ENCODE measurements around the gene SH2D1B. TPM values are rescaled to one million over a fixed set of nuclear protein-coding genes. Genes with fewer than 3 reads are reported as not detected.

The SH2D1B gene
- total RNA-seq, 1 experiment from 2014 or later = not detected

DNA sequence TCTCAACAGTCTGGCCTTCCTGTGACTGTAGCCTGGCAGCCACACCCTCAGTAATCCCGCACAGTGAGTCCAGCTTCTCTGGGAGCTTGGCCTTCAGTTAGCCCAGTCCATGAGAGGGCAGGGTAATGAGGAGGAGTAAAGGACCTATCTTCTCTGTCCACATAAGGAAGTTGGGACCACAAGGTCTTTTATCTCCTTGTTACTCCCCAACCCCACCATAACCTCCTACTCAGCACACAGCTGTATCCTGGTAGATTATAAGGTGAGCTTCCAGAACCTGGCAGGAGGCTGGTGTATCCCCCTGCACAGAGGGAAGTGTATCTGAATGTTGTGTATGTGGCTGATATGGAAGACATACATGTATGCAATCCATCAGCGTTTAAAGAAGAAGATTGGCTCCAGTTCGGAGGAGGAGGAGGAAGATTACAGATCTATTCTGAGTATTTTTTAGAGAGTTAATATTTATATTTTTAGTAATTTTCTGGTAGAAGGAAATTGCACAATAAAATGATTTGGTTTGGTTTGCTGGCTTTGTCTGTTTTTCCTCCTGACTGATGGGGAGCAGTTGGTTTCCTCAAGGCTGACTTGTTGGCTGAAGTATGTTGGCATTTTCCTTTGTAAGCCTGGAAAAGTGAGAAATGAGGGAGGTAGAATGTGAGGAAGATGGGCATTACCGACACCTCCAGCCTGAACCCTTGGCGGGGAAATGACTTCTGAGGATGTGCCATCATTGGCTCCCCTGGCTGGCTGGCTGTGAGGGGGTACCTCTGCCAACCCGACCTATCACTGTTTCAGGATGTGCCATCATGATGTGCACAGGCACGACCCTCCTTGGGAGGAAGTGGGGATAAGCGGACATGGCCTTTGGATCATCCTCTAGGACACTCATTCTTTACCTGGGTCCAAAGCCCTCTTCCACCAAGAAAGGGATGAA lies 25.4 kb downstream of the SH2D1B start:
- no peak for DNase-seq (ENCODE audit: low read depth, low spot score)
- in situ Hi-C loops (cut with HindIII; ENCODE audit: low pct_unique_long_range_greater_than_20kb, low sequenced_read_pairs) = no loop called here

DNA sequence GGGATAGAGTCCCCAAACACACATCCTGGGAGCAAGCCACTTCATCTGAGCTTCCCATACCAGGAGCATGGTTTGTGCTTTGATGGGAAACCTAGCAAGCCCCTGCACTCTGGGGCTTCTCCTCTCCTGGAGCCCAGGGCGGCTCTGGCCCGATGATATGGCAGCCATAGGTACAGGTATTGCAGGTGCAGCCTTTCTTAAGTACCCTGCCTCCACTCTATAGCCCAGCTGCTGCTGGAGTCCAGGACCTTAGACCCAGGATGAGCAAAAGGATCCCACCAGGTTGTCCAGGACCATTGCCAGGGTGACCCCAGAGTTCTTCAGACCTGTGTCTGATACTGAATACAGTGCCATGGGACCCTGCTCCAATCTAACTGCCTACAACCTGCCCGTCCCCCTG lies 26.2 kb downstream of the SH2D1B start:
- in situ Hi-C loops (cut with HindIII; ENCODE audit: low pct_unique_long_range_greater_than_20kb, low sequenced_read_pairs) = no loop called here

DNA sequence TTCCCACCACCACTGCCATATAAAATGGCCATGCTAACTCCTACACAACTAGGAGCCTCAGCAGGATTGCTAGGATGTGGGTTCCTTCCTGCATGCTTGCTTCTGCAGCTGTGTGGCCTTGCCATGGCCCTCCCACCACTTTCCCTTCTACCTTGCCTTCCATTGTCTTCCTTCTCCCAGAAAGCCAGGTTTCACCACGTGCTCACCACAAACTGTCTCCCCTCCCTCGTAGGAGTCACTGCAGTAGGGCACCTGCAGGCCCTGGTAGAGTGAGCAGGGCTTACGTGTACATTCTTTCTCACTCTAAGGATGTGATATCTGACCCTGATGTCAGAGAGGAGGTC lies 26.7 kb downstream of the SH2D1B start:
- in situ Hi-C loops (cut with HindIII; ENCODE audit: low pct_unique_long_range_greater_than_20kb, low sequenced_read_pairs) = no loop called here
- DNase-seq (ENCODE audit: low read depth, low spot score) = no peak

More for the DNA sequence above, 26.2 kb downstream of the SH2D1B start:
- no peak for DNase-seq (ENCODE audit: low read depth, low spot score)

DNA sequence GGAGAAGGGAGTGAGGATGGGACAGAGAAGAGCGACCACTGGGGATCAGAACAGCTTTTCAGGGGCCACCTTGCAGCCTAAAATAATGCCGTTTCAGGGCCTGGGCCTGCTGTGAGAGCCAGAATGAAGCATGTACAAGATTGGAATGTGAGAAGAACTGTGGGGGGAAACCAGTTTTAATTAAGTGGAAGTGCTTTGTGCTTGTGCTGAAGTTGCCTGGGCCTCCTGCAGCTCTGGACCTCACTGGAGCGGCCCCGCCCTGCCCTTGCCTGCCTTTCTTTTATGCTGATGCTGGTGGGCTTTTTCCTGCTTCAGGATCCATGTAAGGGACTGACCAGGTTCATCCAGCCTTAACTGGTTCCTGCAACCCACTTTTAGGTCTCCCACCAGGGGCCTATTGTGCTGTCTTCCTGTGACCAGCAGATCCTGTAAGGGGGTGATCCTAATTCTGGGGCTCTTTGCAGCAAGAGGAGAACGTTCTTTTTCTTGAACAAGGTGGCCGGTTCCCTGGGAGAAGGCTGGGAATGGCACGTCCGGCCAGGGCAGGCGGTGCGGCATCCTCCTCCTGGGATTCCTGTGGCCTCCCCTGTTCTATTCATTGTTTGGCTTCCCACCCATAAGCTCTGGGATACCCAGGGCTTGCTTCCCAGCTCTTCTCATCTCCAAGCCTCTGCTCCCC lies 27.2 kb downstream of the SH2D1B start:
- DNase-seq (ENCODE audit: low read depth, low spot score) = no peak
- in situ Hi-C loops (cut with HindIII; ENCODE audit: low pct_unique_long_range_greater_than_20kb, low sequenced_read_pairs) = no loop called here

DNA sequence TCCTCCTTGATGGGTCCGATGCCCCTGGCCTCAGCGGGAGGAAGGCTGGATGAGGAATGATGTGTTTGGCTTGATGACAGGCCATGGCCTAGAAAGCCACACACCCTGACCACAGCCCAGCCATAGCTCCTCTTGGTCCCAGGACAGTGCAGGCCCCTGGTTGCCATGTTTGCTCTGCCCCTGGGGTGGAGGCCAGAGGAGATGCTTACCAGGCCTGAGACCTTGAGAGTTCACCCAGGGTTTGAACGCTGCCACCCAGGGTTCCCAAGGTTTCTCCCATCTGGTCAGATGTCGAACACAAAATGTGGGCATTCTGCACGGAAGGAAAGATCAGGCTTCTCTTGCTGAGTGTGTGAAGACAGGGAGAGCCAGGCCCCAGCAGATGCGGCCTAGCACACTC lies 27.8 kb downstream of the SH2D1B start:
- DNase-seq (ENCODE audit: low read depth, low spot score) = no peak
- in situ Hi-C loops (cut with HindIII; ENCODE audit: low pct_unique_long_range_greater_than_20kb, low sequenced_read_pairs) = no loop called here

DNA sequence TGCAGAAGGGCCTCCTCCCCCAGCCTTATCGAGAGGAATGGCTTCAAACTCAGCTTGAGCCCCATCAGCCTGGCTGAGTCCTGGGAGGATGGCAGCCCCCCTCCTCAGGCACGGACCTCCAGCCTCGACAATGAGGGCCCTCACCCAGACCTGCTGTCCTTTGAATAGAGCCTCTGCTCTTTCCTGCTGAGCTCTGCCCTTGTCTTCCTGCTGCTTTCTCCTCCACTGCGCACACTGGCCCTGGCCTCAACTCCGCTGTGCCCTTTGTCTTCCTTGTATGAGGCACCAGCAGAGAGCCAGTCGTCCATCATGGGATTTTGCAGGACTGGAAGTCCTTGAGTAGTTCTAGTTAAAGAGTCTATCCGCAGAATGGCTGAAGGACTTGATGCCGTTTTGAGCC lies 28.4 kb downstream of the SH2D1B start:
- in situ Hi-C loops (cut with HindIII; ENCODE audit: low pct_unique_long_range_greater_than_20kb, low sequenced_read_pairs) = no loop called here
- DNase-seq (ENCODE audit: low read depth, low spot score) = no peak

DNA sequence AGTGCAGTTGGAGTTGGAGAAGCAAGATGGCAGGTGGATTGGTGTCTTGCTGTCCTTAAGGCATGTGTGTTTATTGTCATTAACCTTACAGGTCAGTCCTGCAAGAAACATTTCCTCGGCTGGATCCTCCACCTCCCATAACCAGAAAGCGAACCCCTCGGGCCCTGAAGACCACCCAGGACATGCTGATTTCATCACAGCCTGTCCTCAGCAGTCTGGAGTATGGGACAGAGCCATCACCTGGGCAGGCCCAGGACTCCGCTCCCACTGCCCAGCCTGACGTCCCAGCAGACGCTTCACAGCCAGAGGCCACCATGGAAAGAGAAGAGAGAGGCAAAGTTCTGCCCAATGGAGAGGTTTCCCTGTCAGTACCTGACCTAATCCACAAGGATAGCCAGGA lies 28.8 kb downstream of the SH2D1B start:
- in situ Hi-C loops (cut with HindIII; ENCODE audit: low pct_unique_long_range_greater_than_20kb, low sequenced_read_pairs) = no loop called here
- no peak for DNase-seq (ENCODE audit: low read depth, low spot score)

DNA sequence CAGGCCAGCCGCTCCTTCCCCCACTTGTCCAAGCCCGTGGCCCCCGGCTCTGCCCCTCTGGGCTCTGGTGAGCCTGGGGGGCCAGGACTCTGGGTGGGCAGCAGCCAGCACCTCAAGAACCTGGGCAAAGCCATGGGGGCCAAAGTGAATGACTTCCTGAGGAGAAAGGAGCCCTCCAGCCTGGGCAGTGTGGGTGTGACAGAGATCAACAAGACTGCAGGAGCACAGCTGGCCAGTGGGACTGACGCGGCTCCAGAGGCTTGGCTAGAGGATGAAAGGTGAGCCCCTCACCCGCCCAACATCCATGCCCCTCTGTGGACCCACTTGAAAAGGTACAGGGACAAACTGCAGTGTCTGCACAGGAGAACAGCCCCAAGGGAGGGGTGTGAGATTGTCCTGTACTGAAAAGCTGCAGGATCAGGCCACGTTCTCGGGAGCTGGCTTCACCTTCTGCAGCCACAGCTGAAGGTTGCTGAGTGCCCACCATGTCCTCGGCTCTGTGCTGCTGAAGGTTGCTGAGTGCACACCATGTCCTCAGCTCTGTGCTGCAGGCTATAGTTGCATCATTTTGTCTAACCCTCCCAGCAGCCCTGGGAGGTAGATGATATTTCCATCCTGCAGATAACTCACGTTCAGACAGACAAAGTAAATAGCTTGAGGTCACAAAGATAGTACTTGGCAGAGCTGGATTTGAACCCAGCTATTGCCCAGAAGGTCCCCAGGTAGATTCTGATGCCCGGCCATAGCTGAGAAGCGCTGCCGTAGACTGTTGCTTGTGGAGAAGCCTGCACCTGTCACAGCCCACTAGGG lies 29.8 kb downstream of the SH2D1B start:
- in situ Hi-C loops (cut with HindIII; ENCODE audit: low pct_unique_long_range_greater_than_20kb, low sequenced_read_pairs) = no loop called here
- DNase-seq (ENCODE audit: low read depth, low spot score) = no peak

DNA sequence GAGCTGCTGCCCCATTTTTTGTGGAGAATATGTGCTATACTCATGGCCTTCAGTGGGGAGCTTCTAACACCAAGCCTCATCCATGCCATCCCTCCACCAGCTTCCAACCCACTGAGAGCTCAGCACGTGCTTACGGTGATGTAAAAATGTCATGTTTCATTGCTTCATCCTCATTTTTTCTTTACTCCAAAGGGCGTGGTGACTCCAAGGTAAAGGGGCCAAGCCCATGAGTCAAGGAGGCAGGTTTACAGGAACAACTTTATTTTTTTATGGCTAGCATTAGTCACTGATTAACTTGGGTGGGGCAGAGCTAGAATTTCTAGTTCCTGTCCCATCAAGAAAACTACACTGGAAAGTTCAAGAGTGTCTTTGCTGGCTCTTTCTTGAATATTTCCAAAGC lies 30.6 kb downstream of the SH2D1B start, which contains the start of gene C1orf226:
Gene C1orf226, plus strand, starts transcription at position 346 of the 400 bp plus-strand sequence. CDS start 174 bp downstream, outside the sequence.
- in situ Hi-C loops (cut with HindIII; ENCODE audit: low pct_unique_long_range_greater_than_20kb, low sequenced_read_pairs) = no loop called here
- DNase-seq (ENCODE audit: low read depth, low spot score) = no peak

DNA sequence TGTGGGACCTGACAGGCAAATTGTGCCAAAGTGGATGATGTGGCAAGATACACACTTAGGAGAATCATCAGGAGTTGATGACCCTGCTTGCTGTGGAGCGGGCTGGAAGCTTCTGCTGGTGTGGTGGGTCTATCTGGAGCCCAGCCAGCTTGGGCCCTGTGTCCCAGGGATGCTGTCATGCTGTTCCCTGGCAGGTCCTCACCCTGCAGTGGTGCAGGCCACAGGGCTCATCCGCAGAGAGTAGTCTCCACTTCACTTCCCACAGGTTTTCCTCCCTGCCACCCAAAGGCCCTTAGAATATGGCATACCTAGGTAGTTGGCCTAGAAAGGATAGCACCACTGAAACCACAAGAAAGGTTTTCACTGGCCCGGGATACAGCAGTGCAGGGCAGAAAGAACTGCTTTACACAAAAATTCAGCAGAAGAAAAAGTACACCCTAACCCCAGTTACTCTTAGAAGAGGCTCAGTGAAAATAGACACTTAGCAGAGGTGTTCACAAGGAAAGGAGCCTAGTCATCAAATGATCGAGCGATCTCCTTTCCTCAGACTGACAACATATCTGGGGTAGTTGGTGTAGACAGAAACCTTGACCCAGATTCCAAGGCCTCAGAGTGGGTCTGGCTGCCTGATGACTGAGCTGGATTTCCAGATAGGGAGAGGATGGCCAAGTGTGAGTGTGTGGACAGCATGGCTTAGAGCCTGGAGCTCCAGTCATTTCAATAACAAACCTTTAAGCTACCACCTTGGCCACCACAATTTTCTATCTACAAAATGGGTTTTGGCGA lies 31.7 kb downstream of the SH2D1B start:
- no peak for DNase-seq (ENCODE audit: low read depth, low spot score)
- in situ Hi-C loops (cut with HindIII; ENCODE audit: low pct_unique_long_range_greater_than_20kb, low sequenced_read_pairs) = no loop called here

DNA sequence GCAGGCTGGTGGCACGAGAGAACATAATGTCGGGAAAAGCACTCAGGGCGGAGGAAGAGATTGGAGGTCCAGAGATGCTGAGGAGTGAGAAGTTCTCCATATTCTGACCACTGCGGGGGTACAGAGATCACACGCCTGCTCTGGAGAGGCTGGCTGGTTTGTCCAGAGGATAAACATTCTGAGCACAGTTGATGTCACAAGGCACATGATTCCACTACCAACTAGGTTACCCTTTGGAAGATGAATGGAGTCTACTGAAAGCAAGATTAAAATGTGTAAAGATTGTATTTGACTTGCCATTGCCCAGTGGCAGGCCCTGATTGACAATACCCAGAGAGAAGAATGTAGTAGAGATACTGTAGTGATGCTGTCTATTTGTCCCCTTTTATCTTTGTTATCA lies 35.2 kb downstream of the SH2D1B start, which contains the start of gene SPATA46:
Gene SPATA46, minus strand, starts transcription at position 164 of the 400 bp plus-strand sequence. Its CDS starts 64 bp downstream, at position 100.
- peak; percentile 69 for DNase-seq (ENCODE audit: low read depth, low spot score)
- in situ Hi-C loops (cut with HindIII; ENCODE audit: low pct_unique_long_range_greater_than_20kb, low sequenced_read_pairs) = no loop called here

DNA sequence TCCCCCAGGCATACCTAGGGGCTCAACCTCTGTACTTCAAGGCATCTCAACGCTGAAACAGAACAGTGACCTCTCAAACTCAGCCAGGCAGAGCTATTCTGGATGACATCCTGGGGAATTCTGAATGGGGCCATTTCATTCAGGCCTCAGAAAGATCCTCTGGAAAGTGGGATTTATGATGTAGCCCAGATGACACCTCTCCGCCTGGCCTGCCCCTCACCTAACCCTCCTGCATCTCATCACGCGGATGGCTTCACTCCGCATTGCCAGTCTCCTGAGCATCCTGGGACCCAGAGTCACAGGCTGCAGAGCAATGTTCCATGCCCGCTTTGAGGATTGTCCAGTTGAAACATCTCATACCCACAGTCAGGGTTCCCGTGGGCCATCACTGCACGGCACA lies 36.5 kb downstream of the SH2D1B start:
- in situ Hi-C loops (cut with HindIII; ENCODE audit: low pct_unique_long_range_greater_than_20kb, low sequenced_read_pairs) = no loop called here
- no peak for DNase-seq (ENCODE audit: low read depth, low spot score)

DNA sequence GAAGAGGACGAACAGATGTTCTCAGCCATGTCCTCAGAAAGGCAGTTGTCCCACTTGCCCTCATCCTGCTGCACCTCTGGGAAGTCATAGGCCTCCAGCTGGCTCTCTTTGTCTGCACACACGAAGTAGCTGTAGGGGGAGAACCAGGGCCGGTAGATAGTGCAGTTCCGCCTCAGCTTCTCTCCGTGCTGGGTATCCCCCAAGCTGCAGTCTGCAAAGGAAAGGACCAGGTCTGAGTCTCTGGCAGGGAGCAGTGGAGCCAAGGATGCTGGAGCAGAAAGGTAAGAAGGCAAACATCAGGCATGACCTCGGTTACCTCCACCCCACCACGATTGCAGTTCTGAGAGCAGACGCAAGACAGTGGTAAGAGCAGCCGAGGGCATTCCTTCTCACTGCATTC lies 37.5 kb downstream of the SH2D1B start:
- in situ Hi-C loops (cut with HindIII; ENCODE audit: low pct_unique_long_range_greater_than_20kb, low sequenced_read_pairs) = no loop called here
- DNase-seq (ENCODE audit: low read depth, low spot score) = no peak

DNA sequence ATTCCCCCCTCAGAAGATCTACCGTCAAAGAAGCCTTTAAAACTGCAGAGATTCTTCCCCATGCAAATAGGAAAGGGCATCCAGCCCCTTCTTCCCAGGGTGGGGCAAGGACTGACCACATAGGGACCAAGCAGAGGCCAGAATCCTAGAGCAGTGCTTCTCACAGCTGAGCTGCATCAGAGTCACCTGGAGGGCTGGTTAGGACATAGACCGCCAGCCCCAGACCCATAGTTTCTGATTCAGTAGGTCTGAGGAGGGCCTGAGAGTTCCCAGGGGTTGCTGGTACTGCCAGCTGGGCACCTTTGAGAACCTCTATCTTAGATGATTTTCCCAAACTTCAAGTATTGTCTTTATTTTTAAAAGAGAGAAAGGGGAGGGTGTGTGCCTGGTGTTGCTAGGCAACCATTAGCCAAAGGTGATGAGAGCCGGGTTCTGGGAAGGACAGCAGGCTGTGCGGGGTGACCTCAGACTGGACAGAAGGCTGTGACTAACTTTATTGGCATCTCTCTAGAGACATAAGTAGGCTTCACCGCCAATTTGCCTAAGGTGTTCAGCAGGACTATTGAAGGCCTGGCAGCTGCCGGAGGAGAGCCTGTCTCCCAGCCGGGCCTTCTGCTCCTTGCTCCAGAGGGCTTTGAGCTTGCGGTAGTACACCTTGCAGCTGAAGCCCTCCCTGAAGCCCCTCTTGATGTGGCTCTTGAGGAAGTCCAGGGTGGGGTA lies 38.2 kb downstream of the SH2D1B start:
- DNase-seq (ENCODE audit: low read depth, low spot score) = no peak
- in situ Hi-C loops (cut with HindIII; ENCODE audit: low pct_unique_long_range_greater_than_20kb, low sequenced_read_pairs) = no loop called here

DNA sequence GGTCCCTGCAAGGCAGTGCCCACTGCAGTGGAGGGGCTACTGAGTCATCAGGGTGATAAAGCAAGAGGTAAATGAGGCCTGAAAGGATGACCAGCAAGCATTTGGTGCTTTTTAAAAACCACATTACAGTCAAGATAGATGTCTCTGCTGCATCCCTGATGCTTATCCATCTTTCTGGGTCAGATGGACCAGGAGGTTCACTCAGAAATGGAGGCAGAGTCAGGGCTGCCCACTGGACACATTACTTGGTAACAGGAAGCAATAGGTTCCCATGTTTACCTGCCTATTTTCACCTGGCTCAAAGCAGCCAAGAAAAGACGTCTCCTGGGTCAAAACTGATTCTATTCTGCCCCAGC lies 38.9 kb downstream of the SH2D1B start:
- in situ Hi-C loops (cut with HindIII; ENCODE audit: low pct_unique_long_range_greater_than_20kb, low sequenced_read_pairs) = no loop called here
- no peak for DNase-seq (ENCODE audit: low read depth, low spot score)

DNA sequence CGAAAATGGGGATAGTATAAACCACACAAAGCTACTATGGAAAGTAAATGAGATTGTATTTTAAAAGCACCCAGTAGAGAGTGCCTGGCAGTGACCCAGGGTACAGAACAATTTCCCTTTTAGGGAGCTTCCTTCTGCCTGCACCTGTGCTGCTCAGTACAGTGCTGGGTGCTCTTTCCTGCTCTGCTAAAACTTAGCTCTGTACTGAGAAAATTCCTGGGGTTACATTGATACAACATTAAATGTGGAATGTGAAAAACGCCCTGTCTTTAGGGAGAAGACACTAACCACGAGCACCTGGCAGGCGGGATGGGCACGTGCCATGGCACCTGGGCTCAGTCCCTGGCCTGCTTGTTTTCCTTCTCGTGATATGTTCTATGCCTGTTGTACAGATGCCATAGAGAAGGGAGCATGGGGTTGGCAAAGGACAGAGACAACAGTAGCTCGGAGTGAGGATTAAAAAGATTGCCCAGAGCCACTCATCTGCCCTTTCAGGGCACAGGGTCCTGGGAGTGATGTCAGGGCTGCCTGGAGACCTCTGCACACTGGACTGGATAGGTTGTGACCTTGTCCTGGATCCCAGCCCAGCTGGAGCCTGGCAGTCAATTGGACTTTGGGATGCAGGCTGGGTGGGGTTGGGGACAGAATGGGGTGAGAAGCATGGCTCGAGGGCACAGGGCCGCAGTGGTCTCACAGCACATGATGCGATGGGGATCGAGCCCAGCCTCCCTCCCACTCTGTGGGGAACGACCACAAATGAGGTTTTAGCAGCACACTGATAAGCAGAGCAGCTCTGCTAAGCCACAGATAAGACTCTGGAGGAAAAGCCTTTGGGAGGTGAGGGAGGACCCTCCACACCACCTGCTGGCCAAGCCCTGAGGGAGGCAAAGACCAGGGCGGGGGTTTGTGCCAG lies 39.5 kb downstream of the SH2D1B start:
- in situ Hi-C loops (cut with HindIII; ENCODE audit: low pct_unique_long_range_greater_than_20kb, low sequenced_read_pairs) = no loop called here
- DNase-seq (ENCODE audit: low read depth, low spot score) = no peak
